Choroid plexus epithelial cell (primary cell): ENCODE data around the gene MAD2L1BP.

Experiments used
- DNase-seq: peaks from one replicate; pipeline ENCODE4 v3.0.0-alpha.2; 2010; ENCODE audit warnings: low read depth
- H3K4me3 ChIP-seq: 2 replicates; pipeline ENCODE4 v1.5.1; 2011; ENCODE audit warnings: low read depth, mild to moderate bottlenecking, control low read depth, low read length, moderate library complexity
- TF ChIP-seq, protein P1 (sequence below): conservative IDR thresholded peaks from 2 replicates; pipeline ENCODE4 v1.5.1; 2011; ENCODE audit warnings: low read depth, mild to moderate bottlenecking, control low read depth, inconsistent platforms, low read length, moderate library complexity

Gene MAD2L1BP

GRCh38 chr6:43608310-43608763 lies 27.3 kb upstream of the MAD2L1BP start:
- peak; percentile 91 for DNase-seq
- TF ChIP-seq, protein P1, sequence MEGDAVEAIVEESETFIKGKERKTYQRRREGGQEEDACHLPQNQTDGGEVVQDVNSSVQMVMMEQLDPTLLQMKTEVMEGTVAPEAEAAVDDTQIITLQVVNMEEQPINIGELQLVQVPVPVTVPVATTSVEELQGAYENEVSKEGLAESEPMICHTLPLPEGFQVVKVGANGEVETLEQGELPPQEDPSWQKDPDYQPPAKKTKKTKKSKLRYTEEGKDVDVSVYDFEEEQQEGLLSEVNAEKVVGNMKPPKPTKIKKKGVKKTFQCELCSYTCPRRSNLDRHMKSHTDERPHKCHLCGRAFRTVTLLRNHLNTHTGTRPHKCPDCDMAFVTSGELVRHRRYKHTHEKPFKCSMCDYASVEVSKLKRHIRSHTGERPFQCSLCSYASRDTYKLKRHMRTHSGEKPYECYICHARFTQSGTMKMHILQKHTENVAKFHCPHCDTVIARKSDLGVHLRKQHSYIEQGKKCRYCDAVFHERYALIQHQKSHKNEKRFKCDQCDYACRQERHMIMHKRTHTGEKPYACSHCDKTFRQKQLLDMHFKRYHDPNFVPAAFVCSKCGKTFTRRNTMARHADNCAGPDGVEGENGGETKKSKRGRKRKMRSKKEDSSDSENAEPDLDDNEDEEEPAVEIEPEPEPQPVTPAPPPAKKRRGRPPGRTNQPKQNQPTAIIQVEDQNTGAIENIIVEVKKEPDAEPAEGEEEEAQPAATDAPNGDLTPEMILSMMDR: peak; percentile 92

GRCh38 chr6:43608807-43609206 lies 26.8 kb upstream of the MAD2L1BP start:
- no peak for DNase-seq
- H3K4me3 ChIP-seq: no peak overlapping the region
- TF ChIP-seq, protein P1: no peak

More at GRCh38 chr6:43608310-43608763, 27.3 kb upstream of the MAD2L1BP start:
- no peak overlapping the region for H3K4me3 ChIP-seq

DNA sequence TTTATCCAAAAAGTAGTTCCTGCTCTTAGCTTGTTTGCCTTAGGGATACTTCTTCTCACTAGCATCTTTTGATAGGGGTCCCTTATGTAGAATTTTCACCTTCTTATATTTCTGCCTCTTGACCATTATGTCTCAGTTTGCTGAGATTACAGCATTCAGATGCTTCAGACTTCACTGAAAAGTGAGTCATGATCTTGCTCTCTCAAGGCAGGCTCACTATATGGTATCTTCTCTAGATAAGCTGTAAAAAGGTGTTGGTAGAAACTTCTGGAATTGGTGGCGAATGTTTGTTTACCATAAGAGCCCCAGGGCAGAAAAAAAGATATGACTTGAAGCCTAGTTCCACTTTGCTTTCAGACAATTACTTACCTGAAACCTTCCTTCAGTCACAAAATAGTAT lies 26.2 kb upstream of the MAD2L1BP start:
- H3K4me3 ChIP-seq: no peak overlapping the region
- TF ChIP-seq, protein P1: no peak
- peak; percentile 52 for DNase-seq

- no peak for DNase-seq
- TF ChIP-seq, protein P1: no peak
- no peak overlapping the region for H3K4me3 ChIP-seq
Observed at GRCh38 chr6:43610431-43610830, 25.2 kb upstream of the MAD2L1BP start.

GRCh38 chr6:43613721-43614395 lies 21.8 kb upstream of the MAD2L1BP start:
- no peak overlapping the region for H3K4me3 ChIP-seq
- DNase-seq: no peak
- TF ChIP-seq, protein P1: no peak

DNA sequence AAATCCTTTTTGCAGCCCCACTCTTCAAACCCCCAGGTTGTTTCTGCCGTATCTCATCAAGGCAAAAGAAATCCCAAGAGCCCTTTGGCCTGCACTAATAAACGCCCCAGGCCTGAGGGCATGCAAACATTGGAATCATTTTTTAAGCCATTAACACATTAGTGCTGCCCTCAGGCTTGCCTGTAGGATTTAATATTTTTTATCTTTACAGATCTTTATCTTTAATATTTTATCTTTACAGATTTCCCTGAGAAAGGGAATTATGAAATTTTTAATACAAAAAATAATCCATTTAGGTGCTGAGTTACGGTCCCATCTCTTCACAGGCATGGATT lies 21.3 kb upstream of the MAD2L1BP start:
- TF ChIP-seq, protein P1: no peak
- DNase-seq: no peak
- no peak overlapping the region for H3K4me3 ChIP-seq
